ENCODE measurements around the gene DYNC2H1.
A peak's percentile ranks its signal among the peaks of the same experiment; 100 is the strongest.

DYNC2H1 gene

GRCh38 chr11:103108933-103109817, at the start of gene DYNC2H1:
Gene DYNC2H1, plus strand, starts transcription at chr11:103109426. Its CDS starts 149 bp downstream, at chr11:103109575.
- peak; percentile 61 to 63 for DNase-seq (ENCODE audit: low read depth in 2 of 2)

DNA sequence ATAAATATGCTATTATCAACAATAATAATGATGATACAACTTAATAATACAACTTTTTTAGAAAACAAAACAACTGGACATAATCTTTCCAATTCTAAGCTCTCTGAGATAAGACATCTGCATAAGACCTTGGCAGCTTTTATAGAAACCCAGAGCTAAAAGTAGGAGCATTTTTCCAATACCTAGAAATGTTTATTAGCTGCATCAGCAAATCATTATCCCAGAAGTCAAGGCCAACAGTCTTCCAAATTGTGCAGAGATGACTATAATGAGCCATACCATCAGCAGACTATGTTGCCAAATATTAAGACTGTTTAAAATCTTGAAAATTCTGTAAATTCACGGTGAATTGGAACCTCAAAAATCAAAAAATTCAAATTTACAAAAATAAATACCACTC, 47.6 kb upstream of the DYNC2H1 start:
- DNase-seq (ENCODE audit: low read depth in 2 of 2) = no peak

DNA sequence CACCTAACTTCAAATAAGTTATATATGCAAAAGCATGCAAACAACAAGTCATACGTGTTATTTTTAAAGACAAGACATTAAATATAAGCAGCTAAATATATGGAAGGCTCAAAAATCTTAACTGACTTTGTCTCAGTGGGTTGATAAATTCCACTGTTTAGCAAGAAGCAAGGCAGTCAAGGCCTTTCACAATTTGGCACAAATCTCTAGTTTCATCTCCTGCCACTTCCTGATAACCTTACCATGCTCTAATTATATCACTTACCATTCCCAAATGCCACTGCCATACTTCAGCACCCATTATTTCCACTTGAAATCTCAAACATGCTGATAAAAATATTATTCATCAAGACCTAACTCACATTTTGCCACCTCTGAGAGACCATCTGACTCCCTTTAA, 42.1 kb upstream of the DYNC2H1 start:
- no peak for DNase-seq (ENCODE audit: low read depth in 2 of 2)

DNA sequence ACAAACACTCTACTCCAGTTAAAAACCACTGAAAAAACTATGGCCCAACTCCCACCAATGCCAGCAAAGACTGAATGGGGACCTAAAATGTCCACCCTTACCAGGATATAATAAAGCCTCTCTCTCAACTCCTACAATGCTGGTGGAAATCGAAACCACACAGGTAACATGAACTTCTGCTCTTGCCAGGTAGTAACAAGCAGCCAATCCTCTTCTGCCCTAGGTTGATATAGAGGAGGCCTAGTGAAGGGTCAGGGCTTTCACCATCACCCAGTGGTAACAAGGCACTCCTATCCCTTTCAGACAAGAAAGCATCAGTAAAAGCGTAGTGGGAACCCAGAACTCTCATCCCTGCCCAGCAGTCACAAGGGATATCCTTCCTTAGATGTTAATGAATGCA, 39.9 kb upstream of the DYNC2H1 start:
- DNase-seq (ENCODE audit: low read depth in 2 of 2) = no peak

DNA sequence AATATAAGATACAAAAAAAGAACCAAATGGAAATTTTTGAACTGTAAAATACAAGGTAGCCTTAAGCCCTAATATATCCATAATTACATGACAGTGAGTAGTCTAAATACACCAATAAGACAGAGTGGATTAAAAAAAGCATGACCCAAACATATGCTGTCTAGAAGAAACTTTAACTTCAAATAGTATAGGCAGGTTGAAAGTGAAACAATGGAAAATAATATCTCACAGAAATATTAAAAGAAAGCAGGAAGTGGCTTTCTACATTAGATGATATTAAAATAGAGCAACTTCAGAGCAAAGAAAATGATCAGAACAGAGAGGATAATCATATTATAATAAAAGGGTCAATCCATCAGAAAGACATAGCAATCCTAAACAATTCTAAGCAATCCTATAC, 39.1 kb upstream of the DYNC2H1 start:
- DNase-seq (ENCODE audit: low read depth in 2 of 2) = no peak

DNA sequence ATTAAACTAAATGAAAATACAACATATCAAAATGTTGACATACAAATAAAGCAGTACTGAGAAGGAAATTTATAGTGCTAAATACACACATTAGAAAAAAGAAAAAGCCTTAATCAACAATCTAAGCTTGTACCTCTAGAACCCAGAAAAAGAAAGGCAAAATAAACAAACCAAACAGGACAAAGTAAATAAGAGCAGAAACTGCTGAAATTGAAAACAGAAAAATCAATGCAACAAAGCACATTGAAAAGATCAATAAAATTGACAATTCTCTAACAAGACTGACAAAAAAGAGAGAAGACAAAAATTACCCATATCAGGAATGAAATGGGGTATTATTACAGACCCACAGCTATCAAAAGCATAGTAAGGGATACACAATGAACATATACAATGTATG, 38.2 kb upstream of the DYNC2H1 start:
- DNase-seq (ENCODE audit: low read depth in 2 of 2) = no peak

- DNase-seq (ENCODE audit: low read depth in 2 of 2) = no peak
Measured at GRCh38 chr11:103076361-103076760, 32.9 kb upstream of the DYNC2H1 start.

GRCh38 chr11:103077554-103077953, 31.7 kb upstream of the DYNC2H1 start:
- DNase-seq (ENCODE audit: low read depth in 2 of 2) = no peak

GRCh38 chr11:103078710-103079109, 30.5 kb upstream of the DYNC2H1 start:
- no peak for DNase-seq (ENCODE audit: low read depth in 2 of 2)

GRCh38 chr11:103079833-103080232, 29.4 kb upstream of the DYNC2H1 start:
- DNase-seq (ENCODE audit: low read depth in 2 of 2) = no peak

- DNase-seq (ENCODE audit: low read depth in 2 of 2) = no peak
Measured at GRCh38 chr11:103085758-103086365, 23.4 kb upstream of the DYNC2H1 start.

- DNase-seq (ENCODE audit: low read depth in 2 of 2) = no peak
Measured at GRCh38 chr11:103086461-103086860, 22.8 kb upstream of the DYNC2H1 start.

GRCh38 chr11:103091064-103091800, 18.0 kb upstream of the DYNC2H1 start:
- peak in 1 of 2 donors; percentile 11 for DNase-seq (ENCODE audit: low read depth in 2 of 2)

DNA sequence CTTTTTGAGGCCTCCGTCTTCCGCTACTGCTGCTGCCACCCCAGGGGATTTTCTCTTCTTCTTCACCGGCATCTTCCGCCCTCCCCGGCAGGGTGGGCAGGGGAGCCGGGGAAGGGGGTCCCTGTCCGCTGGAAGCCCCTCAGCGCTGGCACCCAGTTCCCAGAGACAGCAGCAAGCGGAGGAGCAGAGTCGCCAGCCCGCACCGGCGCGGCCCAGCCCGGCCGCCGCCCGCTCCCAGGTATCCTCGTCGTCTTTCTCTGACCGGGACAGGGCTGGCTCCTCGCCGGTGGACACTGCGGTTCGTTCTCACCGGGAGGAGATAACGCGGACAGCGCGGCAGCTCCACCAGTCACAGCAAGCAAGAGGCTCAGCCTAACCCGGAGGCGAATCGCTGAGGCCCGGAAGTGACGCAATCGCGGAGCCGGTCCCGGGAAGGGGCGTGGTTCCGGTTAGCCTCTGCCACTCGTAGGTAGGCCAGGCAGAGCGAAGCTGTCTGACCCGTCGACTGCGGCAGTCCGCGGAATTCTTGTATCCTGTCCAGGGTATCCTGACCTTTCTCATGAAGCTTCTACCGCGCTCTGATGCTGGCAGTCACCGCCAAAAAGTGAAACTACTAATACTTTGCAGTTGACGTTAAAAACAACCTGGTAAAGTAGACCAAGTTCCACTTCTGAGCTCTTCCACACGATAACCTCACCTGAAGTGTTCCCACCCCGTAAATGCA, 17.3 kb upstream of the DYNC2H1 start, which contains the start of gene DCUN1D5:
TSS of gene DCUN1D5 (minus strand) at position 360 of the 724 bp plus-strand sequence. CDS start at position 72, 288 bp downstream.
- DNase-seq (ENCODE audit: low read depth in 2 of 2) = peak; percentile 78 to 92

- no peak for DNase-seq (ENCODE audit: low read depth in 2 of 2)
Measured at GRCh38 chr11:103097279-103097678, 11.9 kb upstream of the DYNC2H1 start.

DNA sequence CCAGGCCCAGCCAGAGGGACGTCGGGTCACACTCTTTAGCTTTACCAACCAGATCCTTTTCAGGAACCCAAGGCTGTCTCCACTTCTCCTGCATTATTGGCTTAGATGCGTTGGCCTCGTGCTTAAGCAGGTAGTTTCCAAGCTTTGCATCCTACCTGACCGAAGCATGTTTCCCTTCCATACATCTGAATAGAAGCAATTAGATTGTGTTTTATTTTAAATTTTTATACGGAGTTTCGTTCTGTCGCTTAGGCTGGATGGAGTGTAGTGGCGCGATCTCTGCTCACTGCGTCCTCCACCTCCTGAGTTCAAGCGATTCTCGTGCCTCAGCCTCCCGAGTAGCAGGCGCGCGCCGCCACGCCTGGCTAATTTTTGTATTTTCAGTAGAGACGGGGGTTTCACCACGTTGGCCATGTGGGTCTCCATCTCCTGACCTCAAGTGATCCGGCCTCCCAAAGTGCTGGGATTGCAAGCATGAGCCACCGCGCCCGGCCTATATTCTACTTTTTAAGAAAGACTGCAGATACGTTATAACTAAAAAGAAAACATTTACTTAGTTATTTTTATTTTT, 677 bp downstream of the DYNC2H1 start:
- no peak for DNase-seq (ENCODE audit: low read depth in 2 of 2)

DNA sequence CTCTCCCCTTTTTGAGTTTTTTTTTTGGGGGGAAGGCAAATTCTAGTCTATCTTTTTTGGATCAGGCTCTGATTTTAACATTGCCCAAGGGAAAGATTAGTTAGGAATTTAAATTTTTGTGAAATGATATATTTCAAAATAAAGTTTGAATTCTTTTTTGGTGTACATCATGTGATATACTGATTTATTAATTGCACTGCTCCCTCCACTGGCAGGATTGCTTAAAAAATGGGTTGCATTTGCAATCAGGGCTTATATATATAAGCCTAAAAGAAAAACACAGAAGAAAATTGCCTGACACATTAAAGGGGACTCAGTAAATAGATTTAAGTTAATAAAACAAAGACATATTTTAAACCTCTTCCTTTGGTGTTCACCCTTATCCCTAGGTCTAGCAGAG, 1.2 kb downstream of the DYNC2H1 start:
- no peak for DNase-seq (ENCODE audit: low read depth in 2 of 2)

- no peak for DNase-seq (ENCODE audit: low read depth in 2 of 2)
Measured at GRCh38 chr11:103111400-103111799, 2.2 kb downstream of the DYNC2H1 start.

- no peak for DNase-seq (ENCODE audit: low read depth in 2 of 2)
Measured at GRCh38 chr11:103112364-103112763, 3.1 kb downstream of the DYNC2H1 start.

- no peak for DNase-seq (ENCODE audit: low read depth in 2 of 2)
Measured at GRCh38 chr11:103114836-103115235, 5.6 kb downstream of the DYNC2H1 start.

GRCh38 chr11:103125462-103125861, 16.2 kb downstream of the DYNC2H1 start:
- no peak for DNase-seq (ENCODE audit: low read depth in 2 of 2)
